Liver (tissue), 3 donors: ENCODE measurements around the gene HEBP2.

Source experiments
- CTCF ChIP-seq: fragments of 150-350 bp; IDR thresholded peaks from 2 replicates; pipeline ENCODE4 v1.5.1; 2017; ENCODE audit warnings: improper control_type of control experiment, low read depth, low read length; ENCODE audit not compliant: missing input control
- GABPA ChIP-seq, 2 donors: IDR thresholded peaks in 1 of 2; conservative IDR thresholded peaks in 1 of 2; 2 replicates each; pipeline ENCODE4 v1.6.1; 2016; ENCODE audit warnings: antibody characterized with exemption in 2 of 2, mild to moderate bottlenecking in 1 of 2, moderate library complexity in 1 of 2
- HNF4G ChIP-seq: IDR thresholded peaks from 2 replicates; pipeline ENCODE4 v1.6.1; 2016; ENCODE audit warnings: antibody characterized with exemption
- JUND ChIP-seq, 2 donors: IDR thresholded peaks; 2 replicates each; pipeline ENCODE4 v1.6.1; 2016; ENCODE audit warnings: antibody characterized with exemption in 2 of 2
- MAX ChIP-seq: IDR thresholded peaks from 2 replicates; pipeline ENCODE4 v1.6.1; 2016; ENCODE audit warnings: antibody characterized with exemption
- RAD21 ChIP-seq, 2 donors: IDR thresholded peaks; 2 replicates each; pipeline ENCODE4 v1.6.1; 2016; ENCODE audit warnings: antibody characterized with exemption in 2 of 2, mild to moderate bottlenecking in 2 of 2
- REST ChIP-seq: IDR thresholded peaks from 2 replicates; pipeline ENCODE4 v1.6.1; 2016; ENCODE audit warnings: antibody characterized with exemption, mild to moderate bottlenecking
- RXRA ChIP-seq, 2 donors: IDR thresholded peaks; 2 replicates each; pipeline ENCODE4 v1.6.1; 2017 to 2018; ENCODE audit warnings: antibody characterized with exemption in 2 of 2, mild to moderate bottlenecking in 1 of 2
- SP1 ChIP-seq: IDR thresholded peaks from 2 replicates; pipeline ENCODE4 v1.6.1; 2018; ENCODE audit warnings: antibody characterized with exemption, mild to moderate bottlenecking
- YY1 ChIP-seq: IDR thresholded peaks from 2 replicates; pipeline ENCODE4 v1.6.1; 2016; ENCODE audit warnings: antibody characterized with exemption, mild to moderate bottlenecking
- ZBTB33 ChIP-seq: IDR thresholded peaks from 2 replicates; pipeline ENCODE4 v1.6.1; 2016; ENCODE audit warnings: antibody characterized with exemption
- donor health status: healthy.
- donor health status: healthy.

- no peak for TF ChIP-seq RAD21 (IDR thresholded peaks at IDR 0.05)
- TF ChIP-seq CTCF: no peak
- TF ChIP-seq HNF4G: no peak
- no peak for TF ChIP-seq GABPA (IDR thresholded peaks at IDR 0.05 in 1 of 2, conservative IDR thresholded peaks at IDR 0.05 in 1 of 2)
- no peak for TF ChIP-seq RXRA (IDR thresholded peaks at IDR 0.05)
- TF ChIP-seq MAX: no peak
- TF ChIP-seq YY1: no peak
- no peak for TF ChIP-seq REST
- TF ChIP-seq ZBTB33: no peak
- TF ChIP-seq JUND (IDR thresholded peaks at IDR 0.05): no peak
- no peak for TF ChIP-seq SP1
These were observed 16.3 kb downstream of the HEBP2 start for GRCh38 chr6:138420356-138420755.
